Neuron (in vitro differentiated cells): ENCODE results near the gene HMG20B.

Experiments used
- H2AFZ ChIP-seq: one replicate; pipeline ENCODE4 v1.6.1; 2013; ENCODE audit warnings: low read depth, mild to moderate bottlenecking, inconsistent platforms, low read length, moderate library complexity
- H3K27me3 ChIP-seq: one replicate; pipeline ENCODE4 v1.6.1; 2013; ENCODE audit warnings: low read length; ENCODE audit not compliant: insufficient read depth
- H3K36me3 ChIP-seq: one replicate; pipeline ENCODE4 v1.6.1; 2013; ENCODE audit warnings: low read length; ENCODE audit not compliant: insufficient read depth
- H3K4me1 ChIP-seq: one replicate; pipeline ENCODE4 v1.6.1; 2013; ENCODE audit warnings: low read length; ENCODE audit not compliant: insufficient read depth
- H3K4me3 ChIP-seq: 2 replicates; pipeline ENCODE4 v1.5.1; 2013; ENCODE audit warnings: mild to moderate bottlenecking, low read length, moderate library complexity
- H3K9me3 ChIP-seq: one replicate; pipeline ENCODE4 v1.6.1; 2013; ENCODE audit warnings: low read length

The HMG20B gene

DNA sequence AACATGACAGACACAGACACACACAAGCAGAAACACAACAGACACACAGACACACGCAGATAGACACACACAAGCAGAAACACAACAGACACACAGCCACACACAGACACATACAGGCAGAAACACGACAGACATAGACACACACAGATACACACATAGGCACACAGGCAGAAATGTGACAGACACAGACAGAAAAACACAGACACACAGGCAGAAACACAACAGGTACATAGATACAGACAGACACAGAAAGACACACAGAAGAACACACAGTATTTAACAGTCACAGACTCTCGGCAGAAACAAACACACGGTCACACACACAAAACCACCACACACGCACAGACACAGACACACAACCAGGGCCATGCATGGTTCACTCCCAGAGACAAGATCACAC, 33.0 kb downstream of the HMG20B start:
- no peak overlapping the region for H2AFZ ChIP-seq
- no peaks in the 10 kb centered on the region for H3K9me3 ChIP-seq
- peaks cover 46% of the 10 kb centered on the region for H3K27me3 ChIP-seq
- H3K4me3 ChIP-seq = no peak overlapping the region
- peaks cover 2% of the 10 kb centered on the region for H3K36me3 ChIP-seq
- H3K4me1 ChIP-seq = peaks cover 3% of the 10 kb centered on the region

GRCh38 chr19:3606174-3606689, 33.5 kb downstream of the HMG20B start:
- no peak overlapping the region for H3K4me3 ChIP-seq
- no peaks in the 10 kb centered on the region for H3K9me3 ChIP-seq
- peaks cover 46% of the 10 kb centered on the region for H3K27me3 ChIP-seq
- no peak overlapping the region for H2AFZ ChIP-seq
- peaks cover 6% of the 10 kb centered on the region for H3K36me3 ChIP-seq
- peaks cover 3% of the 10 kb centered on the region for H3K4me1 ChIP-seq

- Histone ChIP-seq H3K9me3 (no peaks in the 10 kb centered on the region), H2AFZ (no peak within 1 kb of the TSS), H3K4me3 (no peak within 1 kb of the TSS), H3K36me3 (peaks cover 11% of the 10 kb centered on the region), H3K27me3 (peaks cover 46% of the 10 kb centered on the region), H3K4me1 (peaks cover 3% of the 10 kb centered on the region)
These were observed 34.0 kb downstream of the HMG20B start, which contains the start of gene TBXA2R for GRCh38 chr19:3606690-3607289. TBXA2R (minus strand) TSS chr19:3606875; CDS start chr19:3600634, 6,241 bp downstream.

DNA sequence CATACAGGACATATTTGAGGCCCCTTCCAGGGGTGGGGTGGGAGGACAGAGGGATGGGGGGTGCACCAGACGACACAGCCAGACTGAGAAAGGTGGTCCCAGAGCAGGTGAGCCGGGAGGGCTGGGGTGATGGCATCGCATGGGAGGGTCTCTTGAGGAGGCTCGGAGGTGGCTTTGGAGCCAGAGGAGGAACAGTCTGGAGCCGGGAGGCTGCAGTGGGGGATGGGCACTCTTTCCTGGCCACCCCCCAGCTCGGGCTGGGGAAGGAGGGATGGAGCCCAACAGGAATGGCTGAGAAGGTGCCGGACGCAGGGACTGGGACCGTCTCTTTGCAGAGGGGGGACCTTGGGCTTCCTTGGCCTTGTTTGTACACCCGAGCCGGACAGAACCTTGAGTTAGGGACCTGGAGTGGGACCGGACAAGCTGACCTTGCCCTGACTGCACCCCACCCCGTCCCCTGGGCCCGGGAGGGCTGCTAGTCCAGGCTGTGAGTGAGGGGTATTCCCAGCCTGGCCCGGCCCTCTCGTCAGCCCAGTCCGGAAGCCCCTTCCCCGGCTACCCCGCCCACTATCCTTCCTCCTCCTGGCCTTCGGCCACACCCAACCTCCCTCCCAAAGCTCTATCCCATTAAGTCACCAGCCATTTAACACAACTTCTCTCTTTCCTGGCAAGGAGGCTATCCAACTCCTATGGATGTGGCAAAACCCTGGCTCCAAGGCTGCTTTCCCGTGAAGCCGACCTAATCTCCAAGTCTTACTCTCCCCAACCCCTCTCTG, 34.7 kb downstream of the HMG20B start:
- H3K4me1 ChIP-seq = peaks cover 3% of the 10 kb centered on the region
- H2AFZ ChIP-seq = no peak overlapping the region
- H3K36me3 ChIP-seq = peaks cover 16% of the 10 kb centered on the region
- H3K9me3 ChIP-seq = no peaks in the 10 kb centered on the region
- no peak overlapping the region for H3K4me3 ChIP-seq
- H3K27me3 ChIP-seq = peaks cover 46% of the 10 kb centered on the region

- peaks cover 16% of the 10 kb centered on the region for H3K36me3 ChIP-seq
- peaks cover 3% of the 10 kb centered on the region for H3K4me1 ChIP-seq
- no peak overlapping the region for H3K4me3 ChIP-seq
- H3K27me3 ChIP-seq = peaks cover 46% of the 10 kb centered on the region
- H3K9me3 ChIP-seq = no peaks in the 10 kb centered on the region
- H2AFZ ChIP-seq = no peak overlapping the region
These were observed 35.4 kb downstream of the HMG20B start for GRCh38 chr19:3608079-3608641.

- Histone ChIP-seq H3K4me1 (peaks cover 3% of the 10 kb centered on the region), H2AFZ (no peak overlapping the region), H3K36me3 (peaks cover 19% of the 10 kb centered on the region), H3K4me3 (no peak overlapping the region), H3K27me3 (peaks cover 43% of the 10 kb centered on the region), H3K9me3 (no peaks in the 10 kb centered on the region)
These were observed 36.1 kb downstream of the HMG20B start for GRCh38 chr19:3608750-3609322.

DNA sequence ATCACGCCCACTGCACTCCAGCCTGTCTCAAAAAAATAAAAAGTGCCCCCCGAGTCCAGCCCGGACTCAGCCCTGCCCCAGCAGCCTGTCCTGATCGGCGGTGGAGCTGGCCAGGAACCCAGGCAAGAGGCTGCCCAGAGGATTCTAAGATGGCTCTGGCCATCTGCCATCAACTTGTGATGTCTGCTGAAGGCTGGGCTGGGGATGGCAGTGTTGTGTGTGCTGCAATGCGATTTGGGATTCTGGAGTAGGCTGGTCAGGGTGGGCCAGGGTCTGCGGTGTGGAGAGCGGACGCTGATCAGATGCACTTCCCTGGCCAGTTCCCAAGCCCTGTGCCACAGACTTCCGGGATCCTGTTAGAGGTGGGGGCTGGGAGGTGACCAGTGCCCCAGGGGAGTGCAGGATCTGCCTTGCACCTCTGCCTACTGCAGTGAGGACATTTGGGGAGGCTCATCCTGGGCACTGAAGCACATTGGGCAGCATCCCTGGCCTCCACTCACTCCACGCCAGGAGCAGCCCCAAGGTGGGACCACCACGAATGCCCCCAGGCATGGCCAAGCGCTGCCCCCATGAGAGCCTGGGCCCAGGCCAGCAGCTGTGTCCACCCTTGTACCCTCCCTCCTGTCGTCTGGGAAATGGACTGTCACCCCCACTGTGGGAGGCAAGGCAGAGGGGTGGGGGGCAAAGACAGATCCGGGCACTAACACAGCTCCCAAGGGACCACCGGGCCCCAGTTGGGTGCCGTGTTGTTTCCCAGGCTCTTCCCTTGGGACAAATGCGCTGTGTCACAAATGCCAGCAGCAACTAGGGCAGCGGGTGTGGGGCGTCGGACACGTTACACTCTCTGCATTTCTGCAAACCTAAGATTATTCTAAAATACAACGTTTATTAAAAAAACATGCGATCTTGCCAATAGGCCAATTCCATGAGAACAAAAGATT, 37.3 kb downstream of the HMG20B start:
- no peak overlapping the region for H3K4me3 ChIP-seq
- H3K9me3 ChIP-seq = no peaks in the 10 kb centered on the region
- peaks cover 3% of the 10 kb centered on the region for H3K4me1 ChIP-seq
- no peak overlapping the region for H2AFZ ChIP-seq
- H3K36me3 ChIP-seq = peaks cover 20% of the 10 kb centered on the region
- peaks cover 33% of the 10 kb centered on the region for H3K27me3 ChIP-seq

- Histone ChIP-seq H3K4me1 (peaks cover 3% of the 10 kb centered on the region), H2AFZ (no peak overlapping the region), H3K36me3 (peaks cover 20% of the 10 kb centered on the region), H3K9me3 (no peaks in the 10 kb centered on the region), H3K4me3 (no peak overlapping the region), H3K27me3 (peaks cover 23% of the 10 kb centered on the region)
These were observed 38.3 kb downstream of the HMG20B start for GRCh38 chr19:3610745-3611717.

GRCh38 chr19:3611841-3612240, 39.1 kb downstream of the HMG20B start:
- Histone ChIP-seq H3K9me3 (no peaks in the 10 kb centered on the region), H3K4me1 (peaks cover 3% of the 10 kb centered on the region), H3K4me3 (no peak overlapping the region), H3K27me3 (peaks cover 17% of the 10 kb centered on the region), H2AFZ (no peak overlapping the region), H3K36me3 (peaks cover 20% of the 10 kb centered on the region)

DNA sequence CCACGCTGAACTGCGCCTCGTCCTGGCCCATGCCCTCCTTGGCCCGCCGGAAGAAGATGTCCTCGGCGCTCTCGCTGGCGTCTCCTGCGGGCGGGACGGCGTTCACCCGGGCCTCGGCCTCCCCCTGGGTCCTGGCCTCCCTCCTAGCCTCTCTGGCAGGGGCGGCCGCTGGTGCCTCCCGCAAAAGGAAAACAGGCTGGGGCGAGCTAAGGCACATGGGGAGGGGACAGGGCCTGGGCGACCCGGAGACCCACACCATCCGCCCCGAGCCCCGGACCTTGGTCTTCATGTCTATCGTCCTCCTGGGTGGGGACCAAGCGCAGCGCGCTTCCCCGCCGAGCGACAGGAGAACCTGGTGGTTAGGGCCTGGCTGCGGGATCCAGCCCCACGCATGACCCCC, 39.6 kb downstream of the HMG20B start:
- Histone ChIP-seq H2AFZ (no peak overlapping the region), H3K9me3 (no peaks in the 10 kb centered on the region), H3K36me3 (peaks cover 24% of the 10 kb centered on the region), H3K4me1 (peaks cover 2% of the 10 kb centered on the region), H3K27me3 (peaks cover 12% of the 10 kb centered on the region), H3K4me3 (no peak overlapping the region)

- no peak overlapping the region for H2AFZ ChIP-seq
- H3K4me1 ChIP-seq = no peaks in the 10 kb centered on the region
- no peaks in the 10 kb centered on the region for H3K9me3 ChIP-seq
- peaks cover 4% of the 10 kb centered on the region for H3K27me3 ChIP-seq
- H3K36me3 ChIP-seq = peaks cover 28% of the 10 kb centered on the region
- H3K4me3 ChIP-seq = no peak overlapping the region
These were observed 40.4 kb downstream of the HMG20B start for GRCh38 chr19:3612901-3613741.
